PC-9 (cell line): Measurements from ENCODE around the gene TXNRD1. TPM values are rescaled to one million over a fixed set of nuclear protein-coding genes. Genes with fewer than 3 reads are reported as not detected.
A peak's percentile ranks its signal among the peaks of the same experiment; 100 is the strongest.

Experiments
- BruUV-seq: library from RNA; stranded (reverse); fragments of 400-500 nt; replicated peaks from 2 replicates; lab custom pipeline; 2021; lab: Mats Ljungman, UMichigan
- CTCF ChIA-PET: fragments of 300-600 bp; sonication (Branson Sonifier 250); formaldehyde crosslinking; loops from one replicate; lab custom pipeline; 2022; ENCODE audit warnings: antibody characterized with exemption; lab: Charles Lee
- POLR2A ChIA-PET: fragments of 300-600 bp; sonication (Branson Sonifier 250); formaldehyde crosslinking; loops from one replicate; lab custom pipeline; 2022; ENCODE audit warnings: antibody characterized with exemption; ENCODE audit not compliant: unreplicated experiment; lab: Charles Lee
- DNase-seq, 2 experiments: peaks; one replicate each; pipeline versions ENCODE4 v3.0.0 to v3.0.0-alpha.2; 2015 to 2022; ENCODE audit warnings: mixed read lengths in 1 of 2
- H2AFZ ChIP-seq: fragments of 200-600 bp; sonication (generic); 2 replicates; pipeline ENCODE4 v1.8.1; 2017; ENCODE audit warnings: antibody characterized with exemption
- H3F3A ChIP-seq: fragments of 200-600 bp; sonication (generic); 2 replicates; pipeline ENCODE4 v1.8.1; 2017; ENCODE audit warnings: antibody characterized with exemption, mild to moderate bottlenecking, low read depth; ENCODE audit not compliant: insufficient read depth
- H3K27ac ChIP-seq: fragments of 200-600 bp; sonication (generic); 2 replicates; pipeline ENCODE4 v1.6.1; 2016; ENCODE audit warnings: mixed run types
- H3K27me3 ChIP-seq: fragments of 200-600 bp; sonication (generic); 2 replicates; pipeline ENCODE4 v1.6.1; 2016; ENCODE audit warnings: low read depth, mixed run types; ENCODE audit not compliant: insufficient read depth
- H3K36me3 ChIP-seq: fragments of 200-600 bp; sonication (generic); 2 replicates; pipeline ENCODE4 v1.6.1; 2016; ENCODE audit warnings: low read depth, mixed run types
- H3K4me1 ChIP-seq: fragments of 200-600 bp; sonication (generic); replicated peaks from 2 replicates; pipeline ENCODE4 v1.6.1; 2016; ENCODE audit warnings: mixed run types; ENCODE audit not compliant: insufficient read depth
- H3K4me2 ChIP-seq: fragments of 200-600 bp; sonication (generic); 2 replicates; pipeline ENCODE4 v1.6.1; 2017; ENCODE audit warnings: mixed run types
- H3K4me3 ChIP-seq: fragments of 200-600 bp; sonication (generic); 2 replicates; pipeline ENCODE4 v1.6.1; 2016; ENCODE audit warnings: mixed run types
- H3K79me2 ChIP-seq: fragments of 200-600 bp; sonication (generic); 2 replicates; pipeline ENCODE4 v1.6.1; 2017; ENCODE audit warnings: low read depth, mixed run types
- H3K9me2 ChIP-seq: fragments of 200-600 bp; sonication (generic); 2 replicates; pipeline ENCODE4 v1.8.1; 2017; ENCODE audit warnings: mild to moderate bottlenecking; ENCODE audit not compliant: insufficient read depth
- H3K9me3 ChIP-seq: fragments of 200-600 bp; sonication (generic); 2 replicates; pipeline ENCODE4 v1.8.1; 2016; ENCODE audit warnings: low read depth; ENCODE audit not compliant: insufficient read depth
- H4K20me1 ChIP-seq: fragments of 200-600 bp; sonication (generic); 2 replicates; pipeline ENCODE4 v1.8.1; 2017; ENCODE audit not compliant: insufficient read depth
- EZH2 ChIP-seq: fragments of 200-600 bp; sonication (generic); IDR thresholded peaks from 2 replicates; pipeline ENCODE4 v1.8.0; 2017; ENCODE audit warnings: antibody characterized with exemption, low read depth
- intact Hi-C: fragments of 100-400 bp; cut with micrococcal nuclease; formaldehyde crosslinking; loops from one replicate; pipeline ENCODE4 v1.10.0; 2022; ENCODE audit not compliant: unreplicated experiment
- total RNA-seq: library from RNA; stranded (reverse); gene quantifications from 2 replicates; pipeline ENCODE4 v1.2.3, GENCODE V29; 2021
- TF ChIP-seq, protein P1 (sequence below): fragments of 200-600 bp; sonication (generic); conservative IDR thresholded peaks from 2 replicates; pipeline ENCODE4 v1.6.1; 2017; ENCODE audit warnings: mixed run types, antibody characterized with exemption, mild to moderate bottlenecking, moderate library complexity

The TXNRD1 gene
- total RNA-seq, 1 experiment from 2014 or later, result 1,250 TPM

- peaks cover 29% of the 10 kb centered on the region for H3K4me1 ChIP-seq
- intact Hi-C loops, result loop anchor here (5.0 kb wide), 1 partner anchor 166 kb away; no protein-coding TSS in a partner anchor
- DNase-seq, result peak in 1 of 2 experiments; percentile 82
- H3K4me2 ChIP-seq, result peak overlapping the region; percentile 97
- H3F3A ChIP-seq, result peaks cover 95% of the 10 kb centered on the region
- TF ChIP-seq, protein P1, sequence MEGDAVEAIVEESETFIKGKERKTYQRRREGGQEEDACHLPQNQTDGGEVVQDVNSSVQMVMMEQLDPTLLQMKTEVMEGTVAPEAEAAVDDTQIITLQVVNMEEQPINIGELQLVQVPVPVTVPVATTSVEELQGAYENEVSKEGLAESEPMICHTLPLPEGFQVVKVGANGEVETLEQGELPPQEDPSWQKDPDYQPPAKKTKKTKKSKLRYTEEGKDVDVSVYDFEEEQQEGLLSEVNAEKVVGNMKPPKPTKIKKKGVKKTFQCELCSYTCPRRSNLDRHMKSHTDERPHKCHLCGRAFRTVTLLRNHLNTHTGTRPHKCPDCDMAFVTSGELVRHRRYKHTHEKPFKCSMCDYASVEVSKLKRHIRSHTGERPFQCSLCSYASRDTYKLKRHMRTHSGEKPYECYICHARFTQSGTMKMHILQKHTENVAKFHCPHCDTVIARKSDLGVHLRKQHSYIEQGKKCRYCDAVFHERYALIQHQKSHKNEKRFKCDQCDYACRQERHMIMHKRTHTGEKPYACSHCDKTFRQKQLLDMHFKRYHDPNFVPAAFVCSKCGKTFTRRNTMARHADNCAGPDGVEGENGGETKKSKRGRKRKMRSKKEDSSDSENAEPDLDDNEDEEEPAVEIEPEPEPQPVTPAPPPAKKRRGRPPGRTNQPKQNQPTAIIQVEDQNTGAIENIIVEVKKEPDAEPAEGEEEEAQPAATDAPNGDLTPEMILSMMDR, result no peak
- no peak for TF ChIP-seq EZH2
- peaks cover 64% of the 10 kb centered on the region for H4K20me1 ChIP-seq
- H3K27me3 ChIP-seq, result no peaks in the 10 kb centered on the region
- ChIA-PET CTCF (interaction anchor here (0.6 kb wide), 1 partner anchor 791 kb away, joined by 3 read pairs; no protein-coding TSS in a partner anchor), POLR2A (interaction anchor here (0.6 to 2.9 kb wide), 5 partner anchors 8 to 69 kb away, joined by 3 to 94 read pairs (median 6); no protein-coding TSS in a partner anchor)
- no peak overlapping the region for H2AFZ ChIP-seq
- H3K4me3 ChIP-seq, result peak overlapping the region; percentile 96
- H3K9me2 ChIP-seq, result no peaks in the 10 kb centered on the region
- H3K79me2 ChIP-seq, result peaks cover 91% of the 10 kb centered on the region
- peaks cover 60% of the 10 kb centered on the region for H3K36me3 ChIP-seq
- peak overlapping the region; percentile 99 for H3K27ac ChIP-seq
- BruUV-seq, result no TSS peak
- H3K9me3 ChIP-seq, result no peaks in the 10 kb centered on the region
These were observed 73.2 kb downstream of the TXNRD1 start for GRCh38 chr12:104288635-104289274.

- no peak overlapping the region for H2AFZ ChIP-seq
- BruUV-seq, result no TSS peak
- peaks cover 18% of the 10 kb centered on the region for H3K4me1 ChIP-seq
- peaks cover 94% of the 10 kb centered on the region for H3F3A ChIP-seq
- H3K9me3 ChIP-seq, result no peaks in the 10 kb centered on the region
- H3K27ac ChIP-seq, result peak overlapping the region; percentile 99
- H3K9me2 ChIP-seq, result no peaks in the 10 kb centered on the region
- TF ChIP-seq EZH2, result no peak
- TF ChIP-seq, protein P1, result no peak
- POLR2A ChIA-PET, result interaction anchor here (0.6 to 2.0 kb wide), 7 partner anchors 9 to 181 kb away, joined by 3 to 41 read pairs (median 6); partner anchors contain the start of gene EID3
- peaks cover 90% of the 10 kb centered on the region for H3K79me2 ChIP-seq
- intact Hi-C loops, result no loop called here
- peaks cover 72% of the 10 kb centered on the region for H3K36me3 ChIP-seq
- peak in 1 of 2 experiments; percentile 43 for DNase-seq
- H3K4me3 ChIP-seq, result peak overlapping the region; percentile 96
- no peaks in the 10 kb centered on the region for H3K27me3 ChIP-seq
- CTCF ChIA-PET, result no interaction called here
- peak overlapping the region; percentile 97 for H3K4me2 ChIP-seq
- peaks cover 78% of the 10 kb centered on the region for H4K20me1 ChIP-seq
These were observed 74.7 kb downstream of the TXNRD1 start for GRCh38 chr12:104290320-104290719.

- Histone ChIP-seq H2AFZ (no peak overlapping the region), H3K27ac (peak overlapping the region; percentile 99), H3F3A (peaks cover 94% of the 10 kb centered on the region), H4K20me1 (peaks cover 83% of the 10 kb centered on the region), H3K4me2 (peak overlapping the region; percentile 97), H3K4me3 (peak overlapping the region; percentile 96), H3K4me1 (peaks cover 18% of the 10 kb centered on the region), H3K9me2 (no peaks in the 10 kb centered on the region), H3K27me3 (no peaks in the 10 kb centered on the region), H3K36me3 (peaks cover 77% of the 10 kb centered on the region), H3K9me3 (no peaks in the 10 kb centered on the region), H3K79me2 (peaks cover 90% of the 10 kb centered on the region)
- intact Hi-C loops, result no loop called here
- ChIA-PET CTCF (interaction anchor here (0.6 kb wide), 1 partner anchor 14 kb away, joined by 7 read pairs; no protein-coding TSS in a partner anchor), POLR2A (interaction anchor here (0.6 to 2.0 kb wide), 9 partner anchors 10 to 182 kb away, joined by 3 to 41 read pairs (median 6); partner anchors contain the start of gene EID3)
- no peak for TF ChIP-seq EZH2
- TF ChIP-seq, protein P1, result no peak
- DNase-seq, result peak in 1 of 2 experiments; percentile 31
- no TSS peak for BruUV-seq
These were observed 75.3 kb downstream of the TXNRD1 start for GRCh38 chr12:104290855-104291254.
